Measurements from ENCODE around the gene FZD8. TPM values are rescaled to one million over a fixed set of nuclear protein-coding genes. Genes with fewer than 3 reads are reported as not detected.
A peak's percentile ranks its signal among the peaks of the same experiment; 100 is the strongest.

FZD8 gene
- total and polyA plus RNA-seq, 7 donors, result 0.92 to 15.8 (median 6.6) TPM

DNA sequence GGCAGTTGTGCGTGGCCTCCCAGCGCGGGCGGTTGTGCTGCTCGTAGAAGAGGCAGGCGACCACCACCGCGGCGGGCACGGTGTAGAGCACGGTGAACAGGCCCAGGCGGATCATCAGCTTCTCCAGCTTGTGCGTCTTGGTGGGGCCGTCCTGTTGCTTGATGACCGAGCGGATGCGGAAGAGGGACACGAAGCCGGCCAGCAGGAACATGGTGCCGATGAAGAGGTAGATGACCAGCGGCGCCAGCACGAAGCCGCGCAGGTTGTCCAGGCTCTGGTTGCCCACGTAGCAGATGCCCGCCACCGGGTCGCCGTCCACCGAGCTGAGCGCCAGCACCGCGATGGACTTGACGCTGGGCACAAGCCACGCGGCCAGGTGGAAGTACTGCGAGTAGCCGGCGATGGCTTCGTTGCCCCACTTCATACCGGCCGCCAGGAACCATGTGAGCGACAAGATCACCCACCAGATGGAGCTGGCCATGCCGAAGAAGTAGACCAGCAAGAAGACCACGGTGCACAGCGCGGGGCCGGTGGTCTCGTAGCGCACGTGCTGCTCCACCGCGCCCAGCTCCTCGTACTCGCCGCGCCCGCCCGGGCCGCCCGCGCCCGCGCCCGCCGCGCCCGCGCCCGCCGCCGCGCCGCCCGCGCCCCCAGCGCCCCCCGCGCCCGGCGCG is 2.2 kb downstream of the FZD8 start:
- H3K4me3 ChIP-seq, result peak overlapping the region; percentile 38 to 97 (median 78)
- 11 to 40% methylated on average over 83 of the region's 83 CpGs for WGBS, 2 donors
- intact Hi-C loops (cut with DNase I), result loop anchor here (2.0 to 10.0 kb wide), 6 partner anchors 181 to 1237 kb away; no protein-coding TSS in a partner anchor
- H3K4me1 ChIP-seq, result peaks cover 0 to 64% (median 47%) of the 10 kb centered on the region in 4 donors
- peak overlapping the region; percentile 63 to 82 (median 74) for H3K27ac ChIP-seq
- TF ChIP-seq EP300 (IDR thresholded peaks at IDR 0.05) (no peak), POLR2AphosphoS5 (IDR thresholded peaks at IDR 0.05) (no peak), POLR2A (IDR thresholded peaks at IDR 0.05) (no peak)
- TF ChIP-seq, protein P1, sequence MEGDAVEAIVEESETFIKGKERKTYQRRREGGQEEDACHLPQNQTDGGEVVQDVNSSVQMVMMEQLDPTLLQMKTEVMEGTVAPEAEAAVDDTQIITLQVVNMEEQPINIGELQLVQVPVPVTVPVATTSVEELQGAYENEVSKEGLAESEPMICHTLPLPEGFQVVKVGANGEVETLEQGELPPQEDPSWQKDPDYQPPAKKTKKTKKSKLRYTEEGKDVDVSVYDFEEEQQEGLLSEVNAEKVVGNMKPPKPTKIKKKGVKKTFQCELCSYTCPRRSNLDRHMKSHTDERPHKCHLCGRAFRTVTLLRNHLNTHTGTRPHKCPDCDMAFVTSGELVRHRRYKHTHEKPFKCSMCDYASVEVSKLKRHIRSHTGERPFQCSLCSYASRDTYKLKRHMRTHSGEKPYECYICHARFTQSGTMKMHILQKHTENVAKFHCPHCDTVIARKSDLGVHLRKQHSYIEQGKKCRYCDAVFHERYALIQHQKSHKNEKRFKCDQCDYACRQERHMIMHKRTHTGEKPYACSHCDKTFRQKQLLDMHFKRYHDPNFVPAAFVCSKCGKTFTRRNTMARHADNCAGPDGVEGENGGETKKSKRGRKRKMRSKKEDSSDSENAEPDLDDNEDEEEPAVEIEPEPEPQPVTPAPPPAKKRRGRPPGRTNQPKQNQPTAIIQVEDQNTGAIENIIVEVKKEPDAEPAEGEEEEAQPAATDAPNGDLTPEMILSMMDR (IDR thresholded peaks at IDR 0.05), result peak in 2 of 4 experiments; percentile 13 to 41
- H3K36me3 ChIP-seq, result no peaks in the 10 kb centered on the region
- no peaks in the 10 kb centered on the region for H3K9me3 ChIP-seq
- H3K27me3 ChIP-seq, result no peaks in the 10 kb centered on the region
- peak; percentile 74 for DNase-seq

DNA sequence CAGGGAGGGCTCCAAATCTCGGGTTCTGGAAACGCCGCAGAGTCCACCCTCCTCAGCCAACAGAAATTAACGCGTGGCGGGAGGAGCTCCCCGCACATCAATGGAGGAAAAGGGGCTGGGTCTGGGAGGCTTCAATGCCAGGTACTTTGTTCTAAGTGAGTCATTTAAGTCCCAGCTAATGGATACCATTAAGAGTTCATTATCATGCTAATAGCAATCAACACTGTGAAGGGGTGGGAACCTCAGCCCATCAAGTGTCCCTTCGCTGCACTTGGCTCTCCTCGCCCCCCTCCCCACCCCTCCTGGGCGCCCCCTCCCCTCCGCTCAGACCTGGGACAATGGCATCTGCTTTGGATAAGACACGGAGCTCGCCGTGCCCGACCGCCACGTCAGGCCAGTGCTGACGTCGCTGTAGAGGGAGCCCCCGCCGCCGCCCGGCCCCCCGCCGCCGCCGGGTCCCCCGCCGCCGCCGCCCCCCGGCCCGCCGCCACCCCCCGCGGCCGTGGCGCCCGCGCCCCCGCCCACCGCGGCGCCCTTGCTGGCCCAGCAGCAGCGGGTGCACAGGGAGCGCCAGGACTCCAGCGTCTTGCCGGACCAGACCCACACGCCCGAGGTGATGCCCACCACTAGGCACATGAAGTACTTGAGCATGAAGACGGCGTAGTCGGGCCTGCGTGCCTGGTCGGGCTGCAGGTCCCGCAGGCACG is 2.9 kb downstream of the FZD8 start:
- intact Hi-C loops (cut with DNase I), result loop anchor here (5.0 to 10.0 kb wide), 3 partner anchors 478 to 1238 kb away; no protein-coding TSS in a partner anchor
- Histone ChIP-seq H3K4me3 (peak overlapping the region; percentile 38 to 97 (median 78)), H3K27me3 (no peaks in the 10 kb centered on the region), H3K36me3 (no peaks in the 10 kb centered on the region), H3K9me3 (no peaks in the 10 kb centered on the region), H3K27ac (peak overlapping the region in 3 of 4 donors; percentile 65 to 82 (median 74)), H3K4me1 (peaks cover 0 to 61% (median 43%) of the 10 kb centered on the region in 4 donors)
- WGBS, 2 donors, result 33 to 82% methylated on average over 57 of the region's 57 CpGs
- DNase-seq, result no peak
- TF ChIP-seq POLR2A (IDR thresholded peaks at IDR 0.05) (no peak), EP300 (IDR thresholded peaks at IDR 0.05) (no peak), POLR2AphosphoS5 (IDR thresholded peaks at IDR 0.05) (no peak)
- TF ChIP-seq, protein P1 (IDR thresholded peaks at IDR 0.05), result no peak

DNA sequence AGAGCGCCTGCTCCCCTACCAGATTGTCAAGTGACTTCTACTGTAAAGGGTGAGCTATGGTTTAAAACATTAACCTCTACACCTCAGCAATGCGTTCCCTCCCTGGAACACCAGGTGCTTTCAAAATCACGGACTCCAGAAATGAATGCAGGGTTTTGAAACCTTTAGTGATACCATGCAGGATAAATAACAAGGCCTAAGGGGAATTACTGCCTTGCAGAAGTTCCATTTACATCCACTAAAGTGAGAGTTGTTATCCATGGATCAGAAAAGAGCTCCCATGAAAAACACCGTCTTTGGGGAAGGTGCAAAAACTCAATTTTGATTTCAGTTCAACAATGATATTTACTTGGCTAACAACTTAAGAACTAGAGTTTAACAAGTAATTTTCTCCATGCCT is 4.0 kb downstream of the FZD8 start:
- 89% methylated on average over 4 of the region's 4 CpGs for WGBS, 2 donors
- Histone ChIP-seq H3K4me3 (peak overlapping the region in 2 of 4 donors; percentile 30 to 97), H3K36me3 (no peaks in the 10 kb centered on the region), H3K4me1 (peaks cover 0 to 55% (median 37%) of the 10 kb centered on the region in 4 donors), H3K9me3 (no peaks in the 10 kb centered on the region), H3K27ac (peak overlapping the region in 3 of 4 donors; percentile 55 to 66 (median 65)), H3K27me3 (no peaks in the 10 kb centered on the region)
- intact Hi-C loops (cut with DNase I), result loop anchor here (5.0 to 10.0 kb wide), 3 partner anchors 479 to 1239 kb away; no protein-coding TSS in a partner anchor
- no peak for DNase-seq
- TF ChIP-seq, protein P1 (IDR thresholded peaks at IDR 0.05), result peak in 2 of 4 experiments; percentile 13 to 21
- TF ChIP-seq POLR2A (IDR thresholded peaks at IDR 0.05), result no peak
- no peak for TF ChIP-seq POLR2AphosphoS5 (IDR thresholded peaks at IDR 0.05)
- no peak for TF ChIP-seq EP300 (IDR thresholded peaks at IDR 0.05)

DNA sequence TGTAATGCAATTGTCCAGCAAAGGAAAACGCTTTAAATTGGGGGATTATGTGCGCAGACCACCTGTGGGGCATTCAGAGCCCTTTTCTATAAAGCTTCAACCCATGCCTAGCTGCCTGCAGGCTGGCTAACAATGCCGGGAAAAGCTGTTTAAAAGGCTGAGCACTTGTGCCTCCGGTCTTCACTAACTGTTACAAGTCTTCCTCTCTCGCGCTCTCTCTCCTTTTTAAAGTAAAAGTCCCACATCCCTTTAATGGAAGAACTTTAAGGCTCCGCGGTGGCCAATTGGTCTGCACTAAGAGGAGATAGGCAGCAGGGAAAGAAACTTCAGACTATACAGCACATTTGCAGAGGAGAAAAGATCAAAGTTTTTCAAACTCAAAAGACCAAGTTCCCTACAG is 4.6 kb downstream of the FZD8 start:
- H3K27me3 ChIP-seq, result no peaks in the 10 kb centered on the region
- intact Hi-C loops (cut with DNase I), result loop anchor here (5.0 to 10.0 kb wide), 3 partner anchors 480 to 1240 kb away; no protein-coding TSS in a partner anchor
- DNase-seq, result no peak
- H3K4me3 ChIP-seq, result peak overlapping the region in 3 of 4 donors; percentile 12 to 97 (median 30)
- peaks cover 0 to 49% (median 32%) of the 10 kb centered on the region in 4 donors for H3K4me1 ChIP-seq
- H3K27ac ChIP-seq, result peak overlapping the region in 3 of 4 donors; percentile 55 to 66 (median 65)
- no peaks in the 10 kb centered on the region for H3K9me3 ChIP-seq
- H3K36me3 ChIP-seq, result no peaks in the 10 kb centered on the region
- WGBS, 2 donors, result 50 to 86% methylated on average over 8 of the region's 8 CpGs
- TF ChIP-seq POLR2A (IDR thresholded peaks at IDR 0.05) (no peak), EP300 (IDR thresholded peaks at IDR 0.05) (no peak), POLR2AphosphoS5 (IDR thresholded peaks at IDR 0.05) (no peak)
- TF ChIP-seq, protein P1 (IDR thresholded peaks at IDR 0.05), result no peak
